GM19324 (cell line): ENCODE results near the gene HBG2.
A peak's percentile ranks its signal among the peaks of the same experiment; 100 is the strongest.
"Not testable (repeated sequence)": the region's sequence is repeated elsewhere in the genome, so short reads cannot be mapped to it uniquely, and the experiment has no call there.

Experiments used
- ATAC-seq: cut with Tn5 transposase; IDR thresholded peaks from one replicate; pipeline ENCODE4 v1.9.1; 2021; ENCODE audit warnings: mild to moderate bottlenecking, moderate library complexity; ENCODE audit not compliant: unreplicated experiment, low FRiP score

Gene HBG2

GRCh38 chr11:5251746-5252145 lies 2.8 kb downstream of the HBG2 start:
- ATAC-seq = no peak

- ATAC-seq = no peak
These were observed 3.9 kb downstream of the HBG2 start for GRCh38 chr11:5250543-5251204.

GRCh38 chr11:5249807-5250396 lies 4.7 kb downstream of the HBG2 start, which contains the start of gene HBG1:
Gene HBG1 (minus strand): TSS chr11:5249857. CDS start chr11:5249804, 53 bp downstream.
- not testable (repeated sequence) for ATAC-seq

DNA sequence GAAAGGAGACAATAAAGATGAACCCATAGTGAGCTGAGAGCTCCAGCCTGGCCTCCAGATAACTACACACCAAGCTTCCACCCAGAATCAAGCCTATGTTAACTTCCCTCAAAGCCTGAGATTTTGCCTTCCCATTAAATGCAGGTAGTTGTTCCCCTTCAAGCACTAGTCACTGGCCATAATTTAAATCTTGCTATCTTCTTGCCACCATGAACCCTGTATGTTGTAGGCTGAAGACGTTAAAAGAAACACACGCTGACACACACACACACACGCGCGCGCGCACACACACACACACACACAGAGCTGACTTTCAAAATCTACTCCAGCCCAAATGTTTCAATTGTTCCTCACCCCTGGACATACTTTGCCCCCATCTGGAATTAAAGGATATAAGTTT lies 6.1 kb downstream of the HBG2 start:
- not testable (repeated sequence) for ATAC-seq

DNA sequence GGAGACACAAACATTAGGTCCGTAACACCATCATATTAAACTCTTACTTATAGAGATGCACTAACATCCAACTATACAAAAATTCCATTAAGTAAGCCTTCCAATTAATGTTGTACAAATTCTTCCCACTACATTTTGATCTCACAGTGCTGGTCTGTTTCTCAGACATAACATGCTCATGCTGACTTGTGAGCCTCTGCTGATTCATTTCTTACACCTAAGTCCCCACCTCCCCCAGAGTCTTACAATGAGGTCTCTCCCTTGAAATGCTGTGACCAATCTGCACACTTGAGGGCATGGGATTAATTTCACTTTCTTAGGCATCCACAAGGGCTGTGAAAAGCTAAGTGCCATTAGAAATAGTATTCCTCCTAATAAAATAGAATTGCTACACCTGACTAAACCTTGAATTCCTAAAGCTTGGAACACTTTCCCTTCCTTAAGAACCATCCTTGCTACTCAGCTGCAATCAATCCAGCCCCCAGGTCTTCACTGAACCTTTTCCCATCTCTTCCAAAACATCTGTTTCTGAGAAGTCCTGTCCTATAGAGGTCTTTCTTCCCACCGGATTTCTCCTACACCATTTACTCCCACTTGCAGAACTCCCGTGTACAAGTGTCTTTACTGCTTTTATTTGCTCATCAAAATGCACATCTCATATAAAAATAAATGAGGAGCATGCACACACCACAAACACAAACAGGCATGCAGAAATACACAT lies 6.9 kb downstream of the HBG2 start:
- no peak for ATAC-seq

DNA sequence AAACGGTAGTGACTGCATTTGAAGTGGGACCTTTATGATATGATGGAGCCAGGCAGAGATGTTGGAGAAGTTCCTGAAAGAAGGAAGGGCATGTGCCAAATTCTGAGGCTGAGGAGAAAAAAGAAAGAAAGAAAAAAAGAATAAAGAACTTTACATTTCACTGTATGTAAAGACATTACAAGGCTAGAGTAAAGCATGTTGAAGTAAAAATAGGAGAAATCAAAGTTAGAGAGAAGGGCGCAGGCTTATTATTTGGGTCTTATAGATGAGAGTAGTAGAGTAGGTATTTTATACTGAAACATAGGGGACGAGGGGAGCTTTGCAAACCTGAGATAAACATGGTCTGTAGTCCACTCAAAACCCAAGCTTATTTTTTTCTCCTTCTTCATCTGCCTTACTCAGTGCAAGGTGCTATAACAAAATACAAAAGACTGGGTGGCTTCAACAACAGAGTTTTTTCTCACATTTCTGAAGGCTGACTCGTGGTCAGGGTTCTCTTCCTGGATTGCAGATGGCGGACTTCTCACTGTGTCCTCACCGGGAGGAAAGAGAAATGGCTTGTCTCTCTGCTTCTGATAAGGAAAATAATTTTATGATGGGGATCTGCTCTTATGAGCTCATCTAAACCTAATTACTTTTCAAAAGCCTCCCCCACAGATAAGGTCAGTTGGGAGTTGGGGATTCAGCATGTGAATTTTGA lies 7.7 kb downstream of the HBG2 start:
- no peak for ATAC-seq

DNA sequence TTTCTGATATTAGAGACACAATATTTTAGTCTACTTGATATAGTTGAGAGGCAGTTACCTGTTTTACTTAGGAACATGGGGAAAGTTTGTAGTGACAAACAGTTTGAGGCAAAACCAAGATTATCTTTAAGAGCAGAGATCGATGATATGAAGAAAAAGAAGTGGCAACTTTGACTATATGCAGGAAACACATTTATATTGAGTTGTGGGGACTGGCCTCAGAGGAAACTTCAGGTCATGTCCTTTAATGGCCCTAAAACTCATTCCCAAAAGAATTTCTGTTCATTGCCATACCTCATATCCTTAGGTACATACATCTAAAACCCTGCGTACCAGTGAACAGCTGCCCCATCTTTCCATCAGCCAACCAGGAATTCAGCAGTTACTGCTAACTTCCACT lies 9.4 kb downstream of the HBG2 start:
- ATAC-seq = no peak

GRCh38 chr11:5243816-5244180 lies 10.8 kb downstream of the HBG2 start:
- ATAC-seq = no peak

DNA sequence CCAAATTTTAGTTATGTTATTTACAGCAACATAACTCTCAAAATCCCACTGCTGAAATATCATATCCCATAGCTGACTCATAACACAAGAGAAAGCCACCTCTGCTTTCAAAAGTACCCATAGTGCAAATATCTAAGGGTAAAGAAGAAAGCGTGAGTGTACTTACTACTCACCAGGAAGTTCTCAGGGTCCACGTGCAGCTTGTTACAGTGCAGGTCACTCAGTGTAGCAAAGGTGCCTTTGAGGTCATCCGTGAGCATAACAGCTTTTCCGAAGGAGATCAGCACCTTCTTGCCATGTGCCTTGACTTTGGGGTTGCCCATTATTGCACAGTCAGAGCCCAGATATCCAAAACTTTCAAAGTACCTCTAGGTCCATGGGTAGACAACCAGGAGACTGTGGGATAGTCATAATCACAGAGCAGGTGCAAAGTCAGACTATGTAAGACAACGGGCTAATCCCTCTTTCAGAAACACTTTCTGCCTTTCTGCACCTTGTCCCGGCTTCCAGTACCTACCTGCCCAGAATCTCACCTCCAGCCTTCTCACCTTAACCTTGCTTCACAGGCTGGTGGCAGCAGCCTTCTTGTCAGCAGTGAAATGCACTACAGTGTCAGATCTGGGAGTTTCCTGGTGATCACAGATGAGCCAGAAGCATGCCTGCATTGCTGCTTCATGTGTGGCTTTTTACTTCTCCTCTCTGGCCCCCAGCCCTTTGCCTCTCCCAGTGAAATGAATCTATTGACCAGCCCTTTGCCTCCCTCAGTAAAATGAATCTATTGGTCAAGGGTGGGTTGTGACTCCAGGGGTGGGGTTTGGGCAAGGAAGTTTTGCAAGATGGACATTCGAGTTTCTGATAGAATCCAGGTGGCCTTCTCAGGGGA lies 11.4 kb downstream of the HBG2 start:
- no peak for ATAC-seq

DNA sequence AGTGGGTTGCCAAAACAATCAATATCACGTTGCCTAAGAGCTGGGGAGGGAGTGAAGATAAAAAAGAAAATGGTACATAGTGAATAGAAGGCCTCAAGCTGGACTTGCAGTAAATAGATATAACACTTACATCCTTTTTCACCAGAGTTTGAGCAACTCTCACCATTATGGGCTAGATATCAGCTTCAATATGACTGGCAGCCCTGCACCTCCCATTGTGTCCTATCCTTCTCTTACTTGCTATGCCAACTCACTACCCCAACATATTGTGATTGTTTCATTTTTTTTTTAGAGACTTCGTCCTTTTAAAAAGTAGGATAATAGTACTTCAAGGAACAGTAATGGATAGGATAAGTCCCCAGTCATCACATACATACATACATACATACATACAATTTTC lies 12.4 kb downstream of the HBG2 start:
- no peak for ATAC-seq

- ATAC-seq = no peak
These were observed 13.1 kb downstream of the HBG2 start for GRCh38 chr11:5241458-5241857.

DNA sequence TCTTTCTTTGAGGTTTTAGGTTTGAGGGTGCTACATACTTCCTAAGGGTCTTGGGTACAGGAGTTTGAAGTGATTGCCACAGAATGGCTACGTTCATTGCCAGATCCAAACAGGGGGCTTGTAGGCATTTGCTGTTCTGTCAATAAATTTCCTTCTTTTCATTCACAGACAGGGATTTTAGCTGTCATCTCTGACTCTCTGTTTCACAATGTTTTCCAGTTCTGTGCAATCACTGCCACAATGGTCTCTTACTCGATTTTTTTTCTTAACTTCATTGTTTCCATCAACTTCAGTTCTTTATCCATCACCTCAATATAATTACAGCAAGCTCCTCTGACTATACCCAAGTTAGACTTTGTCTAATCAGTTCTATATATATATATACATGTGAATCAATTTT lies 14.1 kb downstream of the HBG2 start:
- no peak for ATAC-seq

DNA sequence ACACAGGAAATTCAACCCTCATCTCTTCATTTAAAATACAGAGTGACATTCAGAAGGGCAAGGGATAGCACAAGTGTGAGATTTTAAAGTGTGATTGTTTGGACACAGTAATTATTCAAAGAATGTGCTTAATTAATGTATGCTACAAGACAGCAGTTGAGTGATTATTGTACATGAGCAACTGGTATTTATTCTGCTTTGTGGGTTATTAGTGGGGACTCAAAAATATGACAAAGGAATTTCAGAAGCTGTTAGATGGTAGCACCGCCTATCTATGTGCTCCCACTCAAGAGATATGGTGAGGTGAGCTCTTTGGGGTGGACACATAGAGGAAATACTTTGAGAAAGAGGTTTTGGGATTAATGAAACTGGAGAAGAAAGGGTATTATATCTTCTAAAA lies 14.5 kb downstream of the HBG2 start:
- ATAC-seq = no peak

DNA sequence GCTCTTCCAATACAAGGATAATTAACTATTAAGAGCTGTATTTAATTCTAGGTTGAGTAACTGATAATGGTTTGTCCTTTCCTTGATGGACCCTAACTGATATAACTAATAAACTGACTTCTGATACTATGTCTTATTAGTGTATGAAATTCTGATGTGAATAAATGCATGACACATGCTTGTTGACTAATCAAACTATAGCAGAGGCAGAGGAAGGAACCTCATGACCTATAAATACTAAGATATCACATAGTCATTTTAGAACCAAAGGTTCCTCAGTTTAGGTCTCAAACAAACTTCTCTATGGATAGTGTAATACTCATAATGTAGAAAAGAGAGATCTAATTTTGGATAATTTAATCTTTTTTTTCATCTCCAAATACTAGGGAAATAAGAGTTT lies 15.5 kb downstream of the HBG2 start:
- no peak for ATAC-seq

DNA sequence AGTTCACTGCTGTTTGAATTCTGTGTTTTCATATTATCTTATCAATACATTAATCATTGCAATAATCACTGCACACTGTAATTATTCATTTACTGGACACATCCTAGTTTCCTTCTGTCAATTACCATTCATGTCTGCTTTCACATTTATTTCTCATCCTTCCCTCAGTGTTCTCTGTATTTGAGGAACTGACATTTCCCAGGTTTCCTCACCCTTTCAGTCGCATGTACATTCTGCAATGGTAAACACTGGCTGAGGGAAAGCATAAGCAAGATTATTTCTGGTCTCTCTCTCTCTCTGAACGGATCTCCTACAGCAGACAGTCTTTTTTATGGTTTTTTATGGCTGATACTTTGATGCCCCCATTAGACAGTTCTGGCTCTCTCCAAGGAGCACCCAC lies 16.1 kb downstream of the HBG2 start:
- ATAC-seq = no peak

DNA sequence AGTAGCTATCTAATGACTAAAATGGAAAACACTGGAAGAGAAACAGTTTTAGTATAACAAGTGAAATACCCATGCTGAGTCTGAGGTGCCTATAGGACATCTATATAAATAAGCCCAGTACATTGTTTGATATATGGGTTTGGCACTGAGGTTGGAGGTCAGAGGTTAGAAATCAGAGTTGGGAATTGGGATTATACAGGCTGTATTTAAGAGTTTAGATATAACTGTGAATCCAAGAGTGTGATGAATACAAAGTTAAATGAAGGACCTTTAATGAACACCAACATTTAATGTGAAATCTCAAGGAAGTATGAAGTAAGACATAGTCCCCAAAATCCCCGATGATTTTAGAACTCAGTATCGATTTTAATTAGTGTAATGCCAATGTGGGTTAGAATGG lies 17.2 kb downstream of the HBG2 start:
- ATAC-seq = no peak

DNA sequence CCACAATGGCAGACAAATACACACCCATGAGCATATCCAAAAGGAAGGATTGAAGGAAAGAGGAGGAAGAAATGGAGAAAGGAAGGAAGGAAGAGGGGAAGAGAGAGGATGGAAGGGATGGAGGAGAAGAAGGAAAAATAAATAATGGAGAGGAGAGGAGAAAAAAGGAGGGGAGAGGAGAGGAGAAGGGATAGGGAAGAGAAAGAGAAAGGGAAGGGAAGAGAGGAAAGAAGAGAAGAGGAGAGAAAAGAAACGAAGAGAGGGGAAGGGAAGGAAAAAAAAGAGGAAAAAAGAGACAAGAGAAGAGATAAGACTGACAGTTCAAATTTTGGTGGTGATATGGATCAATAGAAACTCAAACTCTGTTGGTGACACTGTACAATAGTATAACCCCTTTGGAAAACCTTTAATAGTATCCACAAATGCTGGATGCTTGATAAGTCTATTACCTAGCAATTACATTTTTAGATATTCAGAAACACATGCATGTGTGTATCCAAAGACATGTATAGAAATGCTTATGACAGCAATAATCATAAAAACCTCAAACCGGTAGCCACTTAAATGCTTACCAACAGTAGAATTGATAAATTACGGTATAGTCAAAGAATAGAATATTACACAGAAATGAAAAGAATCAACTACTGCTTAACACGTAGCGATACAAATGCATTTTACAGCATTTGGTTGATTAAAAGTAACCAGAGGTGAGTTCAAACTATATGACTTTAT lies 19.1 kb downstream of the HBG2 start:
- no peak for ATAC-seq

DNA sequence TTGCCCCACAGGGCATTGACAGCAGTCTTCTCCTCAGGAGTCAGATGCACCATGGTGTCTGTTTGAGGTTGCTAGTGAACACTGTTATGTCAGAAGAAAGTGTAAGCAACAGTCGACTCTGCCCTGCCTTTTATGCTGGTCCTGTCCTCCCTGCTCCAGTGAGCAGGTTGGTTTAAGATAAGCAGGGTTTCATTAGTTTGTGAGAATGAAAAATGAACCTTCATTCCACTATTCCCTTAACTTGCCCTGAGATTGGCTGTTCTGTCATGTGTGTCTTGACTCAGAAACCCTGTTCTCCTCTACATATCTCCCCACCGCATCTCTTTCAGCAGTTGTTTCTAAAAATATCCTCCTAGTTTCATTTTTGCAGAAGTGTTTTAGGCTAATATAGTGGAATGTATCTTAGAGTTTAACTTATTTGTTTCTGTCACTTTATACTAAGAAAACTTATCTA lies 20.2 kb downstream of the HBG2 start, which contains the start of gene HBD:
HBD (minus strand) TSS at position 103 of the 454 bp plus-strand sequence; CDS start at position 53, 50 bp downstream.
- ATAC-seq = peak; percentile 58

DNA sequence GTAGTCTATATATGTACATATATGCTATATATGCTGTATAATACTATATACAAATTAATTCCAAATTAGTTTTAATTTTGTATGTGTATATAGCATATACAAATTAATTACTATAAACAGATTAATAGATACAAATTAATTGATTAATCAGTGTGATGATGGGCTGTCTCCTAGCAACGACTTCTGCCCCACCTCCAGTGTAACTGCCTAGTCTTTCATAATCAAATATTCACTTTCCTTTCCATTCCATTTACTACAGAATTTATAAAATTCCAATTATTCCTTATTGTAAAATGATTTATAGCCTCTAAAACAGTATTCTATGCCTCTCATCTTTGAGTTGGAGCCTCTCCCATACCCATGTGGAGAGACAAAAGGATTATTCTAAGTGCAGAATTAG lies 21.3 kb downstream of the HBG2 start:
- no peak for ATAC-seq
